ENCODE measurements around the gene CALY.

DNA sequence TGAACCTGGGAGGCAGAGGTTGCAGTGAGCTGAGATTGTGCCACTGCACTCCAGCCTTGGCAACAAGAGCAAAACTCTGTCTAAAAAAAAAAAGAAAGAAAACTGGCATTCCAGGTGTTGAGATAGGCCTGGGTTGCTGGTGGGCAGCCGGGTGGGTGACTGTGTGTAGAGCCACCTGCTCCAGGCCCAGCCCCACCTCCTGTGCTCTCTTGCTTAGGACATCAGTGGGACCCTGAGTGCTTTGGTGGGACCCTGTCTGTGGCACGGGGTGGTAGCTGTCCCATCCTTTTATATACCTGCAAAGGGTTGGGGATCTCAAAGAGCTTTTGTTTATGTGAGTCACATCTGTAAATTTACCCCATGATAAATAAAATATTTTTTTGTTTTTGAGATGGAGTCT is 48.5 kb upstream of the CALY start:
- TF ChIP-seq POLR2A (IDR thresholded peaks at IDR 0.05; ENCODE audit: low read depth, low read length) = no peak
- TF ChIP-seq POLR2AphosphoS5 (IDR thresholded peaks at IDR 0.05; ENCODE audit: low read depth, low read length) = no peak
- no peak for TF ChIP-seq TAF1 (IDR thresholded peaks at IDR 0.05; ENCODE audit: borderline replicate concordance, low read depth, low read length)
